Keratinocyte (primary cell): Measurements from ENCODE around the gene RYR1.

Source experiments
- CTCF ChIP-seq, 3 experiments: IDR thresholded peaks in 1 of 3; conservative IDR thresholded peaks in 1 of 3; optimal IDR thresholded peaks in 1 of 3; 2 replicates in 2 of 3; 3 replicates in 1 of 3; pipeline versions ENCODE3 to v1.5.1; 2011; ENCODE audit warnings: low read length in 3 of 3, mild to moderate bottlenecking in 3 of 3, moderate library complexity in 2 of 3, control low read depth in 1 of 3, inconsistent platforms in 1 of 3; ENCODE audit not compliant: insufficient read depth in 2 of 3; ENCODE audit errors: extremely low read depth in 1 of 3
- EZH2 ChIP-seq: IDR thresholded peaks from one replicate; pipeline ENCODE4 v1.6.1; 2012; ENCODE audit warnings: inconsistent platforms, mild to moderate bottlenecking, low read length, moderate library complexity

GRCh38 chr19:38444026-38444425, 10.5 kb downstream of the RYR1 start:
- TF ChIP-seq CTCF (optimal IDR thresholded peaks at IDR 0.05 in 1 of 3, IDR thresholded peaks at IDR 0.05 in 1 of 3, conservative IDR thresholded peaks at IDR 0.05 in 1 of 3; ENCODE audit: extremely low read depth in 1 of 3, insufficient read depth in 2 of 3, low read length in 3 of 3) (no peak), EZH2 (no peak)
